Measurements from ENCODE around the gene PMS2. TPM values are rescaled to one million over a fixed set of nuclear protein-coding genes. Genes with fewer than 3 reads are reported as not detected.
"Not testable (repeated sequence)": the region's sequence is repeated elsewhere in the genome, so short reads cannot be mapped to it uniquely, and the experiment has no call there.

PMS2 gene
- total RNA-seq, 1 donor from 2014 or later: 21.2 TPM

- H3K36me3 Mint-ChIP-seq (ENCODE audit: low read depth): peaks cover 38% of the 10 kb centered on the region
These were observed 836 bp downstream of the PMS2 start for GRCh38 chr7:6007835-6008590.

GRCh38 chr7:6007386-6007785, 1.5 kb downstream of the PMS2 start:
- intact Hi-C loops (cut with micrococcal nuclease): loop anchor here (5.0 to 10.0 kb wide), 2 partner anchors 315 to 427 kb away; no protein-coding TSS in a partner anchor
- no peaks in the 10 kb centered on the region for H3K27me3 Mint-ChIP-seq (ENCODE audit: low read depth)
- DNase-seq (ENCODE audit: low spot score): no peak
- H3K27ac Mint-ChIP-seq: no peak overlapping the region
- peaks cover 35% of the 10 kb centered on the region for H3K36me3 Mint-ChIP-seq (ENCODE audit: low read depth)
- peaks cover 23% of the 10 kb centered on the region for H3K4me1 Mint-ChIP-seq (ENCODE audit: low read depth)
- H3K4me3 Mint-ChIP-seq (ENCODE audit: low read depth): peak overlapping the region; percentile 87
- no peaks in the 10 kb centered on the region for H3K9me3 Mint-ChIP-seq

More at GRCh38 chr7:6007835-6008590, 836 bp downstream of the PMS2 start:
- Mint-ChIP-seq H3K4me1 (ENCODE audit: low read depth) (peaks cover 28% of the 10 kb centered on the region), H3K27ac (peak overlapping the region; percentile 91), H3K4me3 (ENCODE audit: low read depth) (peak overlapping the region; percentile 87)
- not testable (repeated sequence) for DNase-seq (ENCODE audit: low spot score); H3K27me3 Mint-ChIP-seq (ENCODE audit: low read depth); H3K9me3 Mint-ChIP-seq
- intact Hi-C loops (cut with micrococcal nuclease): loop anchor here (5.0 to 10.0 kb wide), 2 partner anchors 314 to 427 kb away; no protein-coding TSS in a partner anchor

GRCh38 chr7:5997210-5997808, 11.5 kb downstream of the PMS2 start:
- Mint-ChIP-seq H3K9me3 (no peaks in the 10 kb centered on the region), H3K36me3 (ENCODE audit: low read depth) (peaks cover 50% of the 10 kb centered on the region), H3K4me1 (ENCODE audit: low read depth) (peaks cover 9% of the 10 kb centered on the region), H3K27me3 (ENCODE audit: low read depth) (no peaks in the 10 kb centered on the region), H3K4me3 (ENCODE audit: low read depth) (no peak overlapping the region), H3K27ac (no peak overlapping the region)
- no peak for DNase-seq (ENCODE audit: low spot score)
- intact Hi-C loops (cut with micrococcal nuclease): no loop called here

GRCh38 chr7:5987061-5987460, 21.8 kb downstream of the PMS2 start:
- DNase-seq (ENCODE audit: low spot score); H3K4me1 Mint-ChIP-seq (ENCODE audit: low read depth); intact Hi-C loops (cut with micrococcal nuclease); H3K9me3 Mint-ChIP-seq; H3K4me3 Mint-ChIP-seq (ENCODE audit: low read depth); H3K27ac Mint-ChIP-seq; H3K27me3 Mint-ChIP-seq (ENCODE audit: low read depth): not testable (repeated sequence)
- peaks cover 37% of the 10 kb centered on the region for H3K36me3 Mint-ChIP-seq (ENCODE audit: low read depth)

- DNase-seq (ENCODE audit: low spot score); H3K9me3 Mint-ChIP-seq; intact Hi-C loops (cut with micrococcal nuclease); H3K27ac Mint-ChIP-seq; H3K27me3 Mint-ChIP-seq (ENCODE audit: low read depth); H3K4me3 Mint-ChIP-seq (ENCODE audit: low read depth); H3K4me1 Mint-ChIP-seq (ENCODE audit: low read depth): not testable (repeated sequence)
- H3K36me3 Mint-ChIP-seq (ENCODE audit: low read depth): peaks cover 21% of the 10 kb centered on the region
These were observed 29.1 kb downstream of the PMS2 start for GRCh38 chr7:5979680-5980314.

GRCh38 chr7:5973580-5973979, 35.3 kb downstream of the PMS2 start:
- intact Hi-C loops (cut with micrococcal nuclease): not testable (repeated sequence)

GRCh38 chr7:5970347-5970911, 38.4 kb downstream of the PMS2 start, which contains the start of gene RSPH10B:
TSS of gene RSPH10B (minus strand) at chr7:5970689. CDS start at chr7:5967116, 3,573 bp downstream.
- H3K4me1 Mint-ChIP-seq (ENCODE audit: low read depth); H3K27ac Mint-ChIP-seq; H3K4me3 Mint-ChIP-seq (ENCODE audit: low read depth); H3K36me3 Mint-ChIP-seq (ENCODE audit: low read depth); DNase-seq (ENCODE audit: low spot score); intact Hi-C loops (cut with micrococcal nuclease); H3K9me3 Mint-ChIP-seq; H3K27me3 Mint-ChIP-seq (ENCODE audit: low read depth): not testable (repeated sequence)

More at GRCh38 chr7:5973580-5973979, 35.3 kb downstream of the PMS2 start:
- H3K4me3 Mint-ChIP-seq (ENCODE audit: low read depth); H3K36me3 Mint-ChIP-seq (ENCODE audit: low read depth); H3K9me3 Mint-ChIP-seq; H3K27me3 Mint-ChIP-seq (ENCODE audit: low read depth); H3K4me1 Mint-ChIP-seq (ENCODE audit: low read depth); H3K27ac Mint-ChIP-seq; DNase-seq (ENCODE audit: low spot score): not testable (repeated sequence)

- H3K4me3 Mint-ChIP-seq (ENCODE audit: low read depth); DNase-seq (ENCODE audit: low spot score); H3K27ac Mint-ChIP-seq; H3K9me3 Mint-ChIP-seq; H3K4me1 Mint-ChIP-seq (ENCODE audit: low read depth); H3K27me3 Mint-ChIP-seq (ENCODE audit: low read depth); intact Hi-C loops (cut with micrococcal nuclease); H3K36me3 Mint-ChIP-seq (ENCODE audit: low read depth): not testable (repeated sequence)
These were observed 45.0 kb downstream of the PMS2 start for GRCh38 chr7:5963810-5964209.

GRCh38 chr7:5963205-5963604, 45.6 kb downstream of the PMS2 start:
- H3K36me3 Mint-ChIP-seq (ENCODE audit: low read depth); H3K27me3 Mint-ChIP-seq (ENCODE audit: low read depth); intact Hi-C loops (cut with micrococcal nuclease); H3K4me1 Mint-ChIP-seq (ENCODE audit: low read depth); H3K4me3 Mint-ChIP-seq (ENCODE audit: low read depth); H3K27ac Mint-ChIP-seq; DNase-seq (ENCODE audit: low spot score); H3K9me3 Mint-ChIP-seq: not testable (repeated sequence)

- H3K36me3 Mint-ChIP-seq (ENCODE audit: low read depth); DNase-seq (ENCODE audit: low spot score); intact Hi-C loops (cut with micrococcal nuclease); H3K27me3 Mint-ChIP-seq (ENCODE audit: low read depth); H3K4me1 Mint-ChIP-seq (ENCODE audit: low read depth); H3K4me3 Mint-ChIP-seq (ENCODE audit: low read depth); H3K27ac Mint-ChIP-seq; H3K9me3 Mint-ChIP-seq: not testable (repeated sequence)
These were observed 73.9 kb downstream of the PMS2 start for GRCh38 chr7:5934945-5935450.

- H3K9me3 Mint-ChIP-seq; H3K4me1 Mint-ChIP-seq (ENCODE audit: low read depth); H3K27me3 Mint-ChIP-seq (ENCODE audit: low read depth); DNase-seq (ENCODE audit: low spot score); H3K27ac Mint-ChIP-seq; intact Hi-C loops (cut with micrococcal nuclease); H3K4me3 Mint-ChIP-seq (ENCODE audit: low read depth); H3K36me3 Mint-ChIP-seq (ENCODE audit: low read depth): not testable (repeated sequence)
These were observed 76.8 kb downstream of the PMS2 start for GRCh38 chr7:5931905-5932644.

- H3K4me3 Mint-ChIP-seq (ENCODE audit: low read depth); H3K4me1 Mint-ChIP-seq (ENCODE audit: low read depth); H3K9me3 Mint-ChIP-seq; H3K27ac Mint-ChIP-seq; DNase-seq (ENCODE audit: low spot score); intact Hi-C loops (cut with micrococcal nuclease); H3K36me3 Mint-ChIP-seq (ENCODE audit: low read depth); H3K27me3 Mint-ChIP-seq (ENCODE audit: low read depth): not testable (repeated sequence)
These were observed 77.6 kb downstream of the PMS2 start for GRCh38 chr7:5931250-5931649.
